Measurements from ENCODE around the gene OGFOD1. TPM values are rescaled to one million over a fixed set of nuclear protein-coding genes. Genes with fewer than 3 reads are reported as not detected.

OGFOD1 gene
- total and polyA plus RNA-seq, 2 donors (not counting 1 experiment from before 2014, with no cell fraction given), result 54.7 to 101 TPM

DNA sequence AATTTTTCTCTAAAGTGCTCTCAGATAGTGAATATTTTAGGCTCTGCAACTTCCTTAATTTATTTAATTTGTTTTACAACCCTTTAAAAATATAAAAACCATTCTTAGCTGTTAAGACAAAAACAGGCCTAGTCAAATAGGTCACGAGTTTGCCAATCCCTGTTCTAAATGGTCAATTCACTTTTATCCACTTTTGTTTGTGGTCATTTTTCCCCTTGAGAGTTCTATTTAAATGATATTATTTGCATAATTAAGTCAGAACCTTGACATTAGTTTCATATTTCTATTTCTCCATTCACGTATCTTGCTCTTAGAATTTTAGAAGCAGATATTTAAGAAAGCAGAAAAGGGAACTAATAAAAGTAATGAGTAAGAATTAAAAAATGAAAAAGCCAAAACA is 30.0 kb upstream of the OGFOD1 start:
- Histone ChIP-seq H4K20me1 (ENCODE audit: control insufficient read depth, extremely low read depth, insufficient read depth, low read length) (no peaks in the 10 kb centered on the region), H3K9ac (ENCODE audit: insufficient read depth, low read length) (no peak overlapping the region), H3K4me3 (replicated peaks in 1 of 4; ENCODE audit: control extremely low read depth in 1 of 4, insufficient read depth in 1 of 4, low read depth in 3 of 4, low read length in 4 of 4) (no peak overlapping the region), H3K79me2 (ENCODE audit: control insufficient read depth, insufficient read depth, low read length) (peaks cover 78% of the 10 kb centered on the region), H3K4me2 (ENCODE audit: extremely low read depth, insufficient read depth, low read length) (no peak overlapping the region), H3K27me3 (ENCODE audit: control insufficient read depth, insufficient read depth, low read length) (no peaks in the 10 kb centered on the region), H3K27ac (ENCODE audit: insufficient read depth, low read length) (no peak overlapping the region), H2AFZ (ENCODE audit: low read length) (no peak overlapping the region), H3K9me3 (ENCODE audit: control insufficient read depth, insufficient read depth, low read depth, low read length) (no peaks in the 10 kb centered on the region), H3K36me3 (ENCODE audit: control insufficient read depth, insufficient read depth, low read length) (no peaks in the 10 kb centered on the region), H3K4me1 (ENCODE audit: control insufficient read depth, extremely low read depth, insufficient read depth, low read length) (peaks cover 8% of the 10 kb centered on the region)
- no peak for DNase-seq (ENCODE audit: low read depth in 2 of 2)
- no peak for TF ChIP-seq EZH2 (IDR thresholded peaks at IDR 0.05; ENCODE audit: low read length, missing control alignments)
- TF ChIP-seq, protein P1, sequence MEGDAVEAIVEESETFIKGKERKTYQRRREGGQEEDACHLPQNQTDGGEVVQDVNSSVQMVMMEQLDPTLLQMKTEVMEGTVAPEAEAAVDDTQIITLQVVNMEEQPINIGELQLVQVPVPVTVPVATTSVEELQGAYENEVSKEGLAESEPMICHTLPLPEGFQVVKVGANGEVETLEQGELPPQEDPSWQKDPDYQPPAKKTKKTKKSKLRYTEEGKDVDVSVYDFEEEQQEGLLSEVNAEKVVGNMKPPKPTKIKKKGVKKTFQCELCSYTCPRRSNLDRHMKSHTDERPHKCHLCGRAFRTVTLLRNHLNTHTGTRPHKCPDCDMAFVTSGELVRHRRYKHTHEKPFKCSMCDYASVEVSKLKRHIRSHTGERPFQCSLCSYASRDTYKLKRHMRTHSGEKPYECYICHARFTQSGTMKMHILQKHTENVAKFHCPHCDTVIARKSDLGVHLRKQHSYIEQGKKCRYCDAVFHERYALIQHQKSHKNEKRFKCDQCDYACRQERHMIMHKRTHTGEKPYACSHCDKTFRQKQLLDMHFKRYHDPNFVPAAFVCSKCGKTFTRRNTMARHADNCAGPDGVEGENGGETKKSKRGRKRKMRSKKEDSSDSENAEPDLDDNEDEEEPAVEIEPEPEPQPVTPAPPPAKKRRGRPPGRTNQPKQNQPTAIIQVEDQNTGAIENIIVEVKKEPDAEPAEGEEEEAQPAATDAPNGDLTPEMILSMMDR (conservative IDR thresholded peaks at IDR 0.05 in 1 of 2, IDR thresholded peaks at IDR 0.05 in 1 of 2; ENCODE audit: low read depth in 1 of 2, low read length in 2 of 2), result no peak

DNA sequence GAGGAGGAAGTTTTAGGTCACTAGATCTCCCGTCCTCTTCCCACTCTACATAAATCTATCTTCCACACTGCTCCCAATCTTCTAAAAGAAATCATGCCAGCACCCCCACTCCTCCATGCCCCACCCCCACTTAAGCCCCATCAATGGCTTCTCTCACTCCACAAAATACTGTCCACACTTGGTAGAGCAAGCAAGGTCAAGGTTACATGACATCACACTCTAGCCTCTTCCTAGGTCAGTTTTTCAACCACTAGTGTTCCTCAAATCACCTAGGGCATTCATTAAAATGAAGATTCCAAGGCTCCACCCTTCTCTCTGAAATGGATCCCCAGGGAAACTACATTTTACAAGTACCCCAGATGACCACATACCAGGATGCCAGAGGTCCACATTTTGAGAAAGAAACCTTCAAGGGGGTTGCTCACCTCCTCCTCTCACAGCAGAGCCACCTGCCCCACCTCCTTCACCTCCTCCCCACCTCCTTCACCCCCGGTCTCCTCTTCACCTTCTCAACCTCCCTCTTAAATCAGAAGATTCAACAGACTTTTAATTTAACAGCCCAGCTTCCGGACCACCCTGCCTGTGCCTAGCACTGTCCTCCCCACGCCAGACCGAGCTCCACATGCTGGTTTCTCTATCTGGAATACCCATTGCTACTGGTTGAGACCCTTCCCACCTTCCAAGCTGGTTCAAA is 29.2 kb upstream of the OGFOD1 start:
- no peak overlapping the region for H3K9ac ChIP-seq (ENCODE audit: insufficient read depth, low read length)
- TF ChIP-seq, protein P1 (conservative IDR thresholded peaks at IDR 0.05 in 1 of 2, IDR thresholded peaks at IDR 0.05 in 1 of 2; ENCODE audit: low read depth in 1 of 2, low read length in 2 of 2), result no peak
- TF ChIP-seq EZH2 (IDR thresholded peaks at IDR 0.05; ENCODE audit: low read length, missing control alignments), result no peak
- no peaks in the 10 kb centered on the region for H4K20me1 ChIP-seq (ENCODE audit: control insufficient read depth, extremely low read depth, insufficient read depth, low read length)
- H3K4me3 ChIP-seq (replicated peaks in 1 of 4; ENCODE audit: control extremely low read depth in 1 of 4, insufficient read depth in 1 of 4, low read depth in 3 of 4, low read length in 4 of 4), result no peak overlapping the region
- H3K27ac ChIP-seq (ENCODE audit: insufficient read depth, low read length), result no peak overlapping the region
- H3K27me3 ChIP-seq (ENCODE audit: control insufficient read depth, insufficient read depth, low read length), result no peaks in the 10 kb centered on the region
- no peak for DNase-seq (ENCODE audit: low read depth in 2 of 2)
- no peaks in the 10 kb centered on the region for H3K36me3 ChIP-seq (ENCODE audit: control insufficient read depth, insufficient read depth, low read length)
- no peaks in the 10 kb centered on the region for H3K9me3 ChIP-seq (ENCODE audit: control insufficient read depth, insufficient read depth, low read depth, low read length)
- H3K4me2 ChIP-seq (ENCODE audit: extremely low read depth, insufficient read depth, low read length), result no peak overlapping the region
- peaks cover 71% of the 10 kb centered on the region for H3K79me2 ChIP-seq (ENCODE audit: control insufficient read depth, insufficient read depth, low read length)
- H2AFZ ChIP-seq (ENCODE audit: low read length), result no peak overlapping the region
- H3K4me1 ChIP-seq (ENCODE audit: control insufficient read depth, extremely low read depth, insufficient read depth, low read length), result peaks cover 8% of the 10 kb centered on the region

DNA sequence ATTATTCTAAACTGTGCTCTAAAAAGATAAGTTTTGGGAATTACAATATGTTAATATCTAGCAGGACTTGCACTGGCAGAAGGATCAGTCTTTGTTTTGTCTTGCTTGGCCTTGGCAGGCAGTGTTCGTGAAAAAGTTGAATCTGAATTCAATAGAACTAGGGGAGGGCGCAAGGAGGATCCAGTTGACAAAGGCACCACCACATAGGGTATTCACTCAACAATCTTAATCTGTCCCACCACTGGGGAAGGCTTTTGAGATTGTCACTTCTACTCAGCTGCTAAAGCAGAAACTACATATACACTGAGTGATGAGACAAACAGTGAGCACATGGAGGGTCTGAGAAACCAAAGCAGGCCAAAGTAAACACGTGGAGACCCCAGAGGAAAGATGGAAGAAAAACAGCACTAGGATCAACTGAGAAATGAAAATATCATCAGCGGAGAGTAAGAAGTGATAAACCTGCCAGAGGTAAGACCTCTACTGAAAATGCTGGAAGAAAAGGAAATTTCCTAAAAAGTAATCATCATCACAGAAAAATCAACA is 28.4 kb upstream of the OGFOD1 start:
- Histone ChIP-seq H3K79me2 (ENCODE audit: control insufficient read depth, insufficient read depth, low read length) (peaks cover 63% of the 10 kb centered on the region), H3K9me3 (ENCODE audit: control insufficient read depth, insufficient read depth, low read depth, low read length) (no peaks in the 10 kb centered on the region), H2AFZ (ENCODE audit: low read length) (no peak overlapping the region), H3K9ac (ENCODE audit: insufficient read depth, low read length) (no peak overlapping the region), H3K4me1 (ENCODE audit: control insufficient read depth, extremely low read depth, insufficient read depth, low read length) (peaks cover 8% of the 10 kb centered on the region), H3K4me2 (ENCODE audit: extremely low read depth, insufficient read depth, low read length) (peak overlapping the region; percentile 25), H3K27ac (ENCODE audit: insufficient read depth, low read length) (no peak overlapping the region), H3K27me3 (ENCODE audit: control insufficient read depth, insufficient read depth, low read length) (no peaks in the 10 kb centered on the region), H4K20me1 (ENCODE audit: control insufficient read depth, extremely low read depth, insufficient read depth, low read length) (no peaks in the 10 kb centered on the region), H3K4me3 (replicated peaks in 1 of 4; ENCODE audit: control extremely low read depth in 1 of 4, insufficient read depth in 1 of 4, low read depth in 3 of 4, low read length in 4 of 4) (peak overlapping the region in 1 of 4 experiments; percentile 79), H3K36me3 (ENCODE audit: control insufficient read depth, insufficient read depth, low read length) (no peaks in the 10 kb centered on the region)
- DNase-seq (ENCODE audit: low read depth in 2 of 2), result no peak
- TF ChIP-seq, protein P1 (conservative IDR thresholded peaks at IDR 0.05 in 1 of 2, IDR thresholded peaks at IDR 0.05 in 1 of 2; ENCODE audit: low read depth in 1 of 2, low read length in 2 of 2), result no peak
- no peak for TF ChIP-seq EZH2 (IDR thresholded peaks at IDR 0.05; ENCODE audit: low read length, missing control alignments)

All from fibroblast of lung (primary cell).